Tibial artery (tissue), 4 donors: ENCODE results near the gene GANC.

Source experiments
- DNase-seq, 2 donors: peaks; one replicate each; pipeline ENCODE4 v3.0.0-alpha.2; 2019
- H3K27ac ChIP-seq, 2 donors: fragments of 200-600 bp; sonication (generic) in 1 of 2; 1 replicate in 1 of 2; 2 replicates in 1 of 2; pipeline ENCODE4 v1.5.1; 2018 to 2019; ENCODE audit warnings: mild to moderate bottlenecking in 1 of 2
- H3K27me3 ChIP-seq, 2 donors: fragments of 200-600 bp; sonication (generic) in 1 of 2; one replicate each; pipeline versions ENCODE4 v1.5.1 to v1.6.0; 2016 to 2019
- H3K36me3 ChIP-seq, 3 donors: fragments of 200-600 bp; sonication (generic) in 2 of 3; one replicate each; pipeline ENCODE4 v1.5.1; 2016 to 2019; ENCODE audit warnings: mild to moderate bottlenecking in 2 of 3
- H3K4me1 ChIP-seq, 4 donors: fragments of 200-600 bp; sonication (generic) in 2 of 4; 1 replicate in 3 of 4; 2 replicates in 1 of 4; pipeline ENCODE4 v1.5.1; 2016 to 2019
- H3K4me3 ChIP-seq, 2 donors: fragments of 200-600 bp; sonication (generic) in 1 of 2; 1 replicate in 1 of 2; 2 replicates in 1 of 2; pipeline ENCODE4 v1.5.1; 2018 to 2019; ENCODE audit warnings: mild to moderate bottlenecking in 2 of 2
- H3K9me3 ChIP-seq, 3 donors: fragments of 200-600 bp; sonication (generic) in 1 of 3; one replicate each; pipeline ENCODE4 v1.5.1; 2016 to 2019
- intact Hi-C: fragments of 100-400 bp; cut with DNase I; formaldehyde crosslinking; loops from one replicate; pipeline ENCODE4 v1.15.0; 2023; ENCODE audit warnings: low total_unique reads
- TF ChIP-seq, protein P1 (sequence below), 2 experiments: fragments of 200-600 bp in 1 of 2; fragments of 450-650 bp in 1 of 2; IDR thresholded peaks; one replicate each; pipeline ENCODE4 v1.5.1; 2017 to 2019; ENCODE audit warnings: antibody characterized with exemption in 2 of 2, mild to moderate bottlenecking in 1 of 2, moderate library complexity in 1 of 2

Gene GANC

DNA sequence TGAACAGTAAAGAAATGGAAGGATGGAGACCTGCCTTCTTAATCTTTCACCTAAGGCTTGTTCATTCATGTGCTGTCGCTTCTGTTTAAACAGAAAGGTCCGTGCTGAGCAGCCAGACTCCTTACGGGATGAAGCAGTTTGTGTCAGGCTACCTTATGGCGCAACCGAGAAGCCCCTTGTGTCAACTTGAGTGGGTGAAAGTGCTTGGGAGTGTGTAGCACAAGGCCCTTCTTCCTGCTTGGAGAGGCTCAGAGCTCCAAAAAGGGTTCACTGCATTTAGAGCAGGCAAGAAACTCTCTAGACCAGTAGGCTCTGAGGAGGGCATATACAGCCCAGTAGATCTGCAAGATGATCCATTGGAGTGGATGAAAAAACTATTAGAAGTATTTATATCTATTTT lies 102.3 kb downstream of the GANC start:
- Histone ChIP-seq H3K4me1 (no peaks in the 10 kb centered on the region), H3K9me3 (no peaks in the 10 kb centered on the region), H3K27me3 (no peaks in the 10 kb centered on the region), H3K27ac (no peak overlapping the region), H3K4me3 (no peak overlapping the region), H3K36me3 (no peaks in the 10 kb centered on the region)
- TF ChIP-seq, protein P1, sequence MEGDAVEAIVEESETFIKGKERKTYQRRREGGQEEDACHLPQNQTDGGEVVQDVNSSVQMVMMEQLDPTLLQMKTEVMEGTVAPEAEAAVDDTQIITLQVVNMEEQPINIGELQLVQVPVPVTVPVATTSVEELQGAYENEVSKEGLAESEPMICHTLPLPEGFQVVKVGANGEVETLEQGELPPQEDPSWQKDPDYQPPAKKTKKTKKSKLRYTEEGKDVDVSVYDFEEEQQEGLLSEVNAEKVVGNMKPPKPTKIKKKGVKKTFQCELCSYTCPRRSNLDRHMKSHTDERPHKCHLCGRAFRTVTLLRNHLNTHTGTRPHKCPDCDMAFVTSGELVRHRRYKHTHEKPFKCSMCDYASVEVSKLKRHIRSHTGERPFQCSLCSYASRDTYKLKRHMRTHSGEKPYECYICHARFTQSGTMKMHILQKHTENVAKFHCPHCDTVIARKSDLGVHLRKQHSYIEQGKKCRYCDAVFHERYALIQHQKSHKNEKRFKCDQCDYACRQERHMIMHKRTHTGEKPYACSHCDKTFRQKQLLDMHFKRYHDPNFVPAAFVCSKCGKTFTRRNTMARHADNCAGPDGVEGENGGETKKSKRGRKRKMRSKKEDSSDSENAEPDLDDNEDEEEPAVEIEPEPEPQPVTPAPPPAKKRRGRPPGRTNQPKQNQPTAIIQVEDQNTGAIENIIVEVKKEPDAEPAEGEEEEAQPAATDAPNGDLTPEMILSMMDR (IDR thresholded peaks at IDR 0.05) = no peak
- no peak for DNase-seq
- intact Hi-C loops = no loop called here

DNA sequence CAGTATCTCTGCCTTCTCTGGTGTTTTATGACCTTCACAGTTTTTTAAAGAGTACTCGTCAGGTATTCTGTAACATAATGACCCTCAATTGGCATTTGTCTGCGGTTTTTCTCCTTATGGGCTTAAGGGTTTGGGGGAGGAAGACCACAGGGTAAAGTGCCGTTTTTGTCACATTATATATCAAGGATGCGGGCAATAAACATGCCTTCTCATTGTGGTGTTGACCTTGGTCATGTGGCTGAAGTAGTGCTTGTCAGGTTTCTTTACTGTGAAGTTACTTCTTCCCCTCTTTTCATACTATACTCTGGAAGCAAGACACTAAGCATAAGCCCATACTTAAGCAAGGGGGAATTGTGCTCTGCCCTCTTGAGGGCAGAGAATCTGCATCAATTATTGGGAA lies 102.9 kb downstream of the GANC start:
- Histone ChIP-seq H3K36me3 (no peaks in the 10 kb centered on the region), H3K27ac (no peak overlapping the region), H3K4me1 (no peaks in the 10 kb centered on the region), H3K4me3 (no peak overlapping the region), H3K27me3 (no peaks in the 10 kb centered on the region), H3K9me3 (no peaks in the 10 kb centered on the region)
- intact Hi-C loops = no loop called here
- TF ChIP-seq, protein P1 (IDR thresholded peaks at IDR 0.05) = no peak
- DNase-seq = no peak

DNA sequence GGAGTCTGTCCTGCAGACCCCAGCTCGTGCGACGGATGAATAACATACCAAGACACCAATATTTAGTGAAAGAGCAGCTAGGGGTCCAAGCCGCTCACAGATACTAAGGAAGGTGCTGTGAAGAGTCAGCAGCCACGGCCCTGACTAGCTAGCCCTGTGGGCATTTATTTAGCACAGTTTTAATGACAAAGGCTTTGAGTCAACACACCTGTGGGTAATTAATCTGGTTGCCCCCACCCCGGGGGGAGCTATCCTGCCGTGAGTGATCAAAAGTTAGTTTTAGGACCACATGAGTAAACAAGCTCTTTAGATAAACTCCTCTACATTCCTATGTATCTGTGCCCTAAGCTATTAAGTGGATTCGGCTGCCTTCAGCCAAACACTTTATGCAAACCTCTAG lies 105.0 kb downstream of the GANC start:
- Histone ChIP-seq H3K9me3 (no peaks in the 10 kb centered on the region), H3K4me1 (no peaks in the 10 kb centered on the region)
- intact Hi-C loops = no loop called here

DNA sequence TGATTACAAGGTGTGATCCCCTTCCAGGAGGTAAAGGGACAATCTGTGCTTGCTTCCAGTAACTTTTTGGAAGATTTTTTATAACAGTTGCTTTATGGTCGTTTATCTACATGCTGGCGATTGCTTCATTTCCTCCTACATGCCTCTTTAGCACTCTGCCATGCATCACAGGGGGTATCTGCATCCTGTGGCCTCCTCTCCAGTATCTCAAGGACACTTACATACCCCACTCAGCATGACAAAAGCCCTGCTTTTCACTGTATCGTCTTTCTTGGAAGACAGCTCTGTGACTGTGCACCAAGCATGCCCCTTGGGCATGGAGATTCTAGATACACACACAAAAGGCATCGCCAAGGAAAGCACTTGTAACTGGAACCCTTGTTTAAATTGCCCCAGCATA lies 111.6 kb downstream of the GANC start:
- TF ChIP-seq, protein P1 (IDR thresholded peaks at IDR 0.05) = no peak
- H3K4me3 ChIP-seq = no peak overlapping the region
- H3K27me3 ChIP-seq = no peaks in the 10 kb centered on the region
- no peaks in the 10 kb centered on the region for H3K9me3 ChIP-seq
- DNase-seq = no peak
- intact Hi-C loops = no loop called here
- H3K27ac ChIP-seq = no peak overlapping the region
- peaks cover 0 to 36% (median 5%) of the 10 kb centered on the region in 3 donors for H3K36me3 ChIP-seq
- no peaks in the 10 kb centered on the region for H3K4me1 ChIP-seq

More for the DNA sequence above, 105.0 kb downstream of the GANC start:
- DNase-seq = no peak
- TF ChIP-seq, protein P1 (IDR thresholded peaks at IDR 0.05) = no peak
- Histone ChIP-seq H3K4me3 (no peak overlapping the region), H3K27me3 (no peaks in the 10 kb centered on the region), H3K36me3 (no peaks in the 10 kb centered on the region), H3K27ac (no peak overlapping the region)

DNA sequence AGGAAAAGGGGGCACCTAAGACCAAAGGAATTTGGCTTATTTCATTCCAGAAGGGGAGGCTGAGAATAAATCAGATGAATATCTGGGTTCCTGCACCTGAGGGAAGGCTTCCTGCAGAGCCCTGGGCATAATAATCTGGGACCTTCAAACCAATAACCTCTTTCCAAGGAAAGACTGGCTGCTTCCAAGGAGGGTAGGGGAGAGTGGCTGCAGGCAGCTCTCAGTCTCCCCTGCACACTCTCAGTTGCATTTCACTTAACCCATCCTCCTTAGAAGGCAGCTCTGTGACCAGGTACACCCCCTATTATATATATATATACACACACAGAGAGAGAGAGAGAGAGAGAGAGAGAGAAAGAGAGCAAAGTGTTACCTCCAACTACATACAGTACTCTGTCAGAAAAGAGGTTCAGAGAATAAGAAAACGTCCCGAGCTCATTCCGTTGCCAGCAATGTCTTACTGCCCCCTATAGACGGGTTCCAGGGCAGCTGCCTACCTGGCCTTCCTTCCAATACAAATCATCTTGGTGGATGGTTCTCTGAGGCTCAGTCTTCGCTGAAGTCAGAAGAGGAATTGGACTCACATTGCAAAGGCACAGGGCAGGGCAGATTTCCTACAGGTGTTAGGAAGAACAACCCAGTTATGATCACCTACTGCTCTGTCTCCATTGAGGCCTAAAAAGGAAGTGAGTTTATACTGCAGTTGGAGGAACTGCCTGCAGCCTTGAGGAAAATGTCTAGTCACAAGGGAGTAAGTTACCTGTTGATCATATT lies 112.4 kb downstream of the GANC start:
- TF ChIP-seq, protein P1 (IDR thresholded peaks at IDR 0.05) = no peak
- DNase-seq = no peak
- intact Hi-C loops = no loop called here

More for the DNA sequence above, 112.4 kb downstream of the GANC start:
- Histone ChIP-seq H3K4me3 (no peak overlapping the region), H3K9me3 (no peaks in the 10 kb centered on the region), H3K27ac (no peak overlapping the region), H3K4me1 (no peaks in the 10 kb centered on the region), H3K27me3 (no peaks in the 10 kb centered on the region), H3K36me3 (peaks cover 0 to 36% (median 5%) of the 10 kb centered on the region in 3 donors)
